BJ (cell line): Measurements from ENCODE around the gene RBFA. TPM values are rescaled to one million over a fixed set of nuclear protein-coding genes. Genes with fewer than 3 reads are reported as not detected.
"Not testable (repeated sequence)": the region's sequence is repeated elsewhere in the genome, so short reads cannot be mapped to it uniquely, and the experiment has no call there.

Experiments
- CTCF ChIA-PET: fragments of 350-600 bp; formaldehyde crosslinking; extraction: SDS; loops from one replicate; lab custom pipeline; 2021; ENCODE audit warnings: antibody characterized with exemption, inconsistent platforms; lab: Yijun Ruan, JAX
- POLR2A ChIA-PET: fragments of 300-600 bp; sonication (Branson Sonifier 250); formaldehyde crosslinking; extraction: SDS; loops from one replicate; lab custom pipeline; 2021; ENCODE audit warnings: antibody characterized with exemption; lab: Charles Lee
- DNase-seq: peaks from one replicate; pipeline ENCODE4 v3.0.0-alpha.2; 2011; ENCODE audit warnings: low read depth
- H3K27me3 ChIP-seq: 2 replicates; pipeline ENCODE4 v1.6.0; 2011; ENCODE audit warnings: low read length; ENCODE audit not compliant: control insufficient read depth, insufficient read depth
- H3K36me3 ChIP-seq: 2 replicates; pipeline ENCODE4 v1.5.1; 2011; ENCODE audit warnings: low read length; ENCODE audit not compliant: control insufficient read depth, insufficient read depth
- H3K4me3 ChIP-seq: 2 replicates; pipeline ENCODE4 v1.5.1; 2011; ENCODE audit warnings: low read depth, mild to moderate bottlenecking, control low read depth, low read length
- CTCF ChIP-seq: IDR thresholded peaks from 2 replicates; pipeline ENCODE4 v1.5.1; 2011; ENCODE audit warnings: low read depth, mild to moderate bottlenecking, control low read depth, inconsistent platforms, low read length, moderate library complexity; ENCODE audit not compliant: insufficient read depth
- polyA plus RNA-seq: library from polyadenylated mRNA; depleted of rRNA; stranded (reverse); fragments of >200 nt; gene quantifications from 2 replicates; pipeline ENCODE4 v1.2.3, GENCODE V29; 2011

RBFA gene
- polyA plus RNA-seq, 1 experiment = 32.4 TPM

GRCh38 chr18:80010551-80010906 is 23.7 kb upstream of the RBFA start:
- DNase-seq = no peak
- Histone ChIP-seq H3K27me3 (no peaks in the 10 kb centered on the region), H3K36me3 (no peaks in the 10 kb centered on the region), H3K4me3 (no peak overlapping the region)
- ChIA-PET CTCF (interaction anchor here (1.0 kb wide), 1 partner anchor 12 kb away, joined by 3 read pairs; no protein-coding TSS in a partner anchor), POLR2A (no interaction called here)
- no peak for TF ChIP-seq CTCF

GRCh38 chr18:80011496-80012137 is 22.6 kb upstream of the RBFA start:
- H3K4me3 ChIP-seq, POLR2A ChIA-PET, CTCF ChIA-PET, H3K27me3 ChIP-seq, H3K36me3 ChIP-seq, DNase-seq: not testable (repeated sequence)

GRCh38 chr18:80012714-80013113 is 21.5 kb upstream of the RBFA start:
- ChIA-PET POLR2A (no interaction called here), CTCF (no interaction called here)
- DNase-seq = no peak

GRCh38 chr18:80022613-80023012 is 11.6 kb upstream of the RBFA start:
- Histone ChIP-seq H3K36me3 (no peaks in the 10 kb centered on the region), H3K4me3 (no peak overlapping the region), H3K27me3 (no peaks in the 10 kb centered on the region)
- TF ChIP-seq CTCF = no peak
- DNase-seq = no peak
- ChIA-PET POLR2A (no interaction called here), CTCF (interaction anchor here (0.7 kb wide), 1 partner anchor 12 kb away, joined by 3 read pairs; no protein-coding TSS in a partner anchor)

More at GRCh38 chr18:80012714-80013113, 21.5 kb upstream of the RBFA start:
- no peak for TF ChIP-seq CTCF
- Histone ChIP-seq H3K36me3 (no peaks in the 10 kb centered on the region), H3K27me3 (no peaks in the 10 kb centered on the region), H3K4me3 (no peak overlapping the region)

GRCh38 chr18:80023173-80023572 is 11.1 kb upstream of the RBFA start:
- no peaks in the 10 kb centered on the region for H3K27me3 ChIP-seq
- H3K36me3 ChIP-seq = no peaks in the 10 kb centered on the region
- ChIA-PET CTCF (interaction anchor here (0.7 kb wide), 1 partner anchor 13 kb away, joined by 3 read pairs; no protein-coding TSS in a partner anchor), POLR2A (no interaction called here)
- DNase-seq = no peak
- H3K4me3 ChIP-seq = no peak overlapping the region
- peak; percentile 14; the same call in 1 of the 2 replicates for TF ChIP-seq CTCF

- TF ChIP-seq CTCF = no peak
- no peaks in the 10 kb centered on the region for H3K36me3 ChIP-seq
- ChIA-PET CTCF (no interaction called here), POLR2A (no interaction called here)
- no peaks in the 10 kb centered on the region for H3K27me3 ChIP-seq
- no peak overlapping the region for H3K4me3 ChIP-seq
- no peak for DNase-seq
These were observed 7.9 kb upstream of the RBFA start for GRCh38 chr18:80026363-80026762.
